ENCODE data around the gene KANSL1. TPM values are rescaled to one million over a fixed set of nuclear protein-coding genes. Genes with fewer than 3 reads are reported as not detected.

KANSL1 gene
- total RNA-seq, 4 donors from 2014 or later: 57.7 to 91.2 (median 75.1) TPM

DNA sequence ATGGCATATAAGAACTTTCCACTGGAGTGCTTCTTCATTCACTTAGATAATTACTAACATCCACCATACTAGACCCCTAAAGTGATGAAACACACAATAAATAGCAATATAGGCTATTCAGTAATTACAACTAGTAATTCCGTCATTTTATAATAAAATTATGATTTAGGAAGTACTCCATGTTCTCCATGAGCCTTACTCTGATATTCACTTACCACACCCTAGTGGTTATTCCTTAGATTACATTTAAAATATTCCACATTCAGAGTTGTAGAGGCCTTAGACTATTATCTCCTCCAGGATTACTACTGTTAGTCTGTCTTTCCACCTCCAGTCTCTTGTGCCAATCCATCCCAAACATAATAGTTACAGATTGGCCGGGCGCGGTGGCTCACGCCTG, 131.8 kb downstream of the KANSL1 start:
- Histone ChIP-seq H3K27ac (no peak overlapping the region), H3K4me1 (peaks cover 0 to 71% (median 5%) of the 10 kb centered on the region in 3 donors), H3K9me3 (no peaks in the 10 kb centered on the region), H3K36me3 (peaks cover 0 to 39% of the 10 kb centered on the region in 2 donors), H3K27me3 (no peaks in the 10 kb centered on the region), H3K4me3 (no peak overlapping the region)
- no peak for TF ChIP-seq POLR2A (IDR thresholded peaks at IDR 0.05)
- TF ChIP-seq, protein P1, sequence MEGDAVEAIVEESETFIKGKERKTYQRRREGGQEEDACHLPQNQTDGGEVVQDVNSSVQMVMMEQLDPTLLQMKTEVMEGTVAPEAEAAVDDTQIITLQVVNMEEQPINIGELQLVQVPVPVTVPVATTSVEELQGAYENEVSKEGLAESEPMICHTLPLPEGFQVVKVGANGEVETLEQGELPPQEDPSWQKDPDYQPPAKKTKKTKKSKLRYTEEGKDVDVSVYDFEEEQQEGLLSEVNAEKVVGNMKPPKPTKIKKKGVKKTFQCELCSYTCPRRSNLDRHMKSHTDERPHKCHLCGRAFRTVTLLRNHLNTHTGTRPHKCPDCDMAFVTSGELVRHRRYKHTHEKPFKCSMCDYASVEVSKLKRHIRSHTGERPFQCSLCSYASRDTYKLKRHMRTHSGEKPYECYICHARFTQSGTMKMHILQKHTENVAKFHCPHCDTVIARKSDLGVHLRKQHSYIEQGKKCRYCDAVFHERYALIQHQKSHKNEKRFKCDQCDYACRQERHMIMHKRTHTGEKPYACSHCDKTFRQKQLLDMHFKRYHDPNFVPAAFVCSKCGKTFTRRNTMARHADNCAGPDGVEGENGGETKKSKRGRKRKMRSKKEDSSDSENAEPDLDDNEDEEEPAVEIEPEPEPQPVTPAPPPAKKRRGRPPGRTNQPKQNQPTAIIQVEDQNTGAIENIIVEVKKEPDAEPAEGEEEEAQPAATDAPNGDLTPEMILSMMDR (IDR thresholded peaks at IDR 0.05): peak in 1 of 4 experiments; percentile 10
- WGBS, 2 donors (ENCODE audit: low coverage in 1 of 2): 90 to 98% methylated on average over 2 to 5 of the region's 5 CpGs
- no peak for ATAC-seq

DNA sequence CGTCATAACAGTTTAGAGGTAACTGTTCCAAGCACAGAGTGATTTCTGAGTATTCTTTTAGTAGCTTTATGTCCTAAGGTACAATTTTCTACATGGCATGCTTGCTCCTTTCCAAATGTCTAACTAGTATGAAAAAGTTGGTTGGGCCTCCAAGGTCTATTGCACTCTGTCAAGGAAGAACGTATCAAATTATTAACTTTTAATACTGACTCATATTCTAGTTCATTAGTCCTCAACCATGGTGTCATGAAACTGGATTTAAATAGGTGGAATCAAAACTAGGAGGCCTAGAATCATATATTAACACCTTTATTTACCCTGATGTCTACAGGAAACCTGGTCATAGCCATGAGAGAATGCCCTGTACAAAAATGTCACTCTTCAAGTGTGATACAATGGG, 132.8 kb downstream of the KANSL1 start:
- no peak for ATAC-seq
- TF ChIP-seq EP300 (IDR thresholded peaks at IDR 0.05) (no peak), POLR2A (IDR thresholded peaks at IDR 0.05) (no peak), POLR2AphosphoS5 (IDR thresholded peaks at IDR 0.05) (no peak)
- TF ChIP-seq, protein P1 (IDR thresholded peaks at IDR 0.05): no peak
- H3K27ac ChIP-seq: no peak overlapping the region
- peaks cover 0 to 62% (median 5%) of the 10 kb centered on the region in 3 donors for H3K4me1 ChIP-seq
- no peaks in the 10 kb centered on the region for H3K9me3 ChIP-seq
- WGBS, 2 donors (ENCODE audit: low coverage in 1 of 2): 69 to 83% methylated on average over 2 of the region's 2 CpGs
- H3K27me3 ChIP-seq: no peaks in the 10 kb centered on the region
- H3K4me3 ChIP-seq: no peak overlapping the region
- peaks cover 0 to 30% of the 10 kb centered on the region in 2 donors for H3K36me3 ChIP-seq

DNA sequence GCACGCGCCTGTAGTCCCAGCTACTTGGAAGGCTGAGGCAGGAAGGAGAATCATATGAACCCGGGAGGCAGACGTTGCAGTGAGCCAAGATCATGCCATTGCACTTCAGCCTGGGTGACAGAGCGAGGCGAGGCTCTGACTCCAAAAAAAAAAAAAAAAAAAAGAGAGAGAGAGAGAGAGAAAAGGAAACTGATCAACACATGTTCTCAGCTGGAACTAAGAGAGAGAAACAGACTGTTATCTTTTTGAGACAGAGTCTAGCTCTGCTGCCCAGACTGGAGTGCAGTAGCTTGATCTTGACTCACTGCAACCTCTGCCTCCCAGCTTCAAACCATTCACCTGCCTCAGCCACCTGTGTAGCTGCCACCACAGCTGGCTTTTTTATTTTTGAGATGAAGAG, 133.7 kb downstream of the KANSL1 start:
- WGBS, 2 donors (ENCODE audit: low coverage in 1 of 2): 46% methylated on average over 4 of the region's 6 CpGs; no CpG with 5 or more reads in 1 of the 2 donors
- Histone ChIP-seq H3K27ac (peak overlapping the region in 1 of 4 donors; percentile 35), H3K4me3 (no peak overlapping the region), H3K27me3 (no peaks in the 10 kb centered on the region), H3K9me3 (no peaks in the 10 kb centered on the region), H3K36me3 (peaks cover 0 to 20% of the 10 kb centered on the region in 2 donors), H3K4me1 (peaks cover 0 to 59% (median 5%) of the 10 kb centered on the region in 3 donors)
- TF ChIP-seq POLR2AphosphoS5 (IDR thresholded peaks at IDR 0.05): no peak
- TF ChIP-seq, protein P1 (IDR thresholded peaks at IDR 0.05): no peak
- no peak for TF ChIP-seq EP300 (IDR thresholded peaks at IDR 0.05)
- no peak for TF ChIP-seq POLR2A (IDR thresholded peaks at IDR 0.05)
- no peak for ATAC-seq

DNA sequence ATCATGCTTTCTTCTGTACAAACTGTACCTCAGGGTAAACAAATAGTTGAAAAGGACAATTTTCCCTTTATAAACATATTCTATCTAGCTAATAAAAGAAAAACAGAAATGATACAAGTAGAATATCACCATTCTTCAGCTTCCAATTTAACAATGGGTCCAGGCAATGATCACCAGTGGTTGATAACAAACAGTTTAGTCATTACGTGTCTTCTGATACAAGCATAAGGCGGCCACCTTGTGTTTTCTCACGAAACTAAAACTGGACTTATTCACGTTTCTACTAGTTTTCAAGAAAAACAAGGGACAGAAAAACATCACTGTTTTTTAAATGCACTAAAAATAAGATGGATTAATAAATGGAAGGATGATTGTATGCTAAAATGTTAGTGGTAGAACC, 135.9 kb downstream of the KANSL1 start:
- Histone ChIP-seq H3K36me3 (peaks cover 0 to 16% of the 10 kb centered on the region in 2 donors), H3K4me1 (peaks cover 0 to 39% (median 0%) of the 10 kb centered on the region in 3 donors), H3K4me3 (no peak overlapping the region), H3K9me3 (no peaks in the 10 kb centered on the region), H3K27me3 (no peaks in the 10 kb centered on the region), H3K27ac (no peak overlapping the region)
- TF ChIP-seq EP300 (IDR thresholded peaks at IDR 0.05) (no peak), POLR2AphosphoS5 (IDR thresholded peaks at IDR 0.05) (no peak), POLR2A (IDR thresholded peaks at IDR 0.05) (no peak)
- TF ChIP-seq, protein P1 (IDR thresholded peaks at IDR 0.05): no peak
- 91 to 93% methylated on average over 3 to 4 of the region's 4 CpGs for WGBS, 2 donors (ENCODE audit: low coverage in 1 of 2)
- no peak for ATAC-seq

DNA sequence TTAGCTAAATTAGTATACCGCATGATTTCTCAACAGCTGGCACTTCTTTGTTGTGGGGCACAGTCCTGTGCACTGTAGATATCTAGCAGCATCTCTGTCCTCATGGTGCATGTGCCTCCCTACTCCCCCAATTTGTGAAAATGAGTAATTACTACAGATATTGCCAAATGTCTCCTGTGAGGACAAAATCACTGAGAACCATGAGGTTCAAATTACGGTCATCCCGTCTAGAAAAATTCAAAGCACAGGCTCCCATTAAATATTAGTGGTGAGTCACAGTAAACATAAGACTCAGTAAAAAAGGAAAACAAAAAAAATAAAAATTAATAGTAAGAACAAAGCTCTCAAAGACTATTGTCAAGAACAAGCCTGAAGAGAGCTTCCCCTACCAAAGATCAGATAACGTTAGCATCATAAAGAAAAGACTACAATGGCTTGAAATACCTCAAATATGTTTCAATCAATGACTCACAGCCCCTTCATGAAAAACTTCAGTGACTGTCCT, 136.4 kb downstream of the KANSL1 start:
- H3K36me3 ChIP-seq: peaks cover 0 to 15% of the 10 kb centered on the region in 2 donors
- TF ChIP-seq EP300 (IDR thresholded peaks at IDR 0.05) (no peak), POLR2AphosphoS5 (IDR thresholded peaks at IDR 0.05) (no peak), POLR2A (IDR thresholded peaks at IDR 0.05) (no peak)
- TF ChIP-seq, protein P1 (IDR thresholded peaks at IDR 0.05): no peak
- no peaks in the 10 kb centered on the region for H3K27me3 ChIP-seq
- H3K9me3 ChIP-seq: no peaks in the 10 kb centered on the region
- no peak overlapping the region for H3K4me3 ChIP-seq
- no peak overlapping the region for H3K27ac ChIP-seq
- H3K4me1 ChIP-seq: peaks cover 0 to 44% (median 0%) of the 10 kb centered on the region in 3 donors
- ATAC-seq: no peak
- 70 to 81% methylated on average over 2 to 4 of the region's 4 CpGs for WGBS, 2 donors (ENCODE audit: low coverage in 1 of 2)

Measured in gastroesophageal sphincter (tissue), 4 donors.